ENCODE measurements around the gene ARL8B.
"Not testable (repeated sequence)": the region's sequence is repeated elsewhere in the genome, so short reads cannot be mapped to it uniquely, and the experiment has no call there.

The ARL8B gene

DNA sequence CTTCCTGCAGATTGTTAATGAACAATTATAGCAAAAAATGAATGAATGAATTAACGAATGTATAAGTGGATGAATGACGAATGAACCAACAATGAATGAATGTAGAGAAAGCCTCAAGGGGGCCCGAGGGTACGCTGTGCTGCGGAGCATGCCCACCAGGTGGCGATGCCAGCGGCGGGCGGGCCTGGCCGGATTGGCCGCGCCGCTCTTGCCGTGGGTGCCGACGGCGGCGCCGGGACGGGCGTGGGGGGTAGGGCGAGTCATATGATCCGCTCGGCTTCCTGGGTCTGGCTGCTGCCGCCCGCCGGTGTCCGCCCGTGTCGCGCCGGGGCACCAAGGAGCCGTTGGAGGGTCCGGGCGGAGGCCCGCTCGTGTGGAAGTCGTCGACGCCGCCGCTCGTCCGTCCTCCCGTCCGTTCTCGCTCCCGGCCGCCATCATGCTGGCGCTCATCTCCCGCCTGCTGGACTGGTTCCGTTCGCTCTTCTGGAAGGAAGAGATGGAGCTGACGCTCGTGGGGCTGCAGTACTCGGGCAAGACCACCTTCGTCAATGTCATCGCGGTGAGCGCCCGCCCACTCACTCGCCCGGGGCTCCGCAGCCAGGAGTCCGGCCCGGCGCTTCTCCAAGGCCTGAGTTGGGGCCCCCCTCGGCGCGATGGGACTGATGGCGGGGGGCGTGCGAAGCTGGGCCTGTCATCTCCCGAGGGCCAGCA lies at the start of gene ARL8B:
ARL8B (plus strand) TSS at position 263 of the 711 bp plus-strand sequence; CDS start at position 437, 174 bp downstream.
- DNase-seq = peak; percentile 68 to 80

DNA sequence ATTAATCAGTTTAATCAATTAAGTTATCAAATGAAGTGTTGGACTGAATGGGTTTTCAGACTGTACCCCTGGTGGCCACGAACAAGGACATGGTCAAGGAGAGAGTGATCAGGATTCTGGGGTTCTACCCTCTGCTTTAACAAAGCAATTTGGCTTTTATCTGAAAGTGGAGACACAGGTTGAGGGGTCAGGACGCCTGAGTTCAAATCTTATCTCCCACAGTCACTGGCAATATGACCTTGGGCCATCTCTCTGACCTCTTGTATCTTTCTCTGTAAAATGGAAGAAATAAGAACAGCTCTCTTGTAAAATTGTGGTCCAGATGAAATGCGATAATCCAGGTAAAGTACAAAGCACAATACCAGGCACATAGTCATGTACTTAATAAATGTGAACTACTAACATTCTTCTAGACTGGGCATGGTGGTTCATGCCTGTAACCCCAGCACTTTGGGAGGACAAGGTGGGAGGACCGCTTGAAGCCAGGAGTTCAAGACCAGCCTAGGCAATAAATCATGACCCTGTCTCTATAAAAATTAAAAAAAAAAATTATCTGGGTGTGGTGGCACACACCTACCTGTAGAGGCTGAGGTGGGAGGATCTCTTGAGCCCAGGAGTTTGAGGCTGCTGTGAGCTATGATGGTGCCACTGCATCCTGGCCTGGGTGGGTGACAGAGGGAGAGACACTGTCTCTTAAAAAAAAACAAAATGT lies 48.6 kb upstream of the ARL8B start:
- DNase-seq = no peak

DNA sequence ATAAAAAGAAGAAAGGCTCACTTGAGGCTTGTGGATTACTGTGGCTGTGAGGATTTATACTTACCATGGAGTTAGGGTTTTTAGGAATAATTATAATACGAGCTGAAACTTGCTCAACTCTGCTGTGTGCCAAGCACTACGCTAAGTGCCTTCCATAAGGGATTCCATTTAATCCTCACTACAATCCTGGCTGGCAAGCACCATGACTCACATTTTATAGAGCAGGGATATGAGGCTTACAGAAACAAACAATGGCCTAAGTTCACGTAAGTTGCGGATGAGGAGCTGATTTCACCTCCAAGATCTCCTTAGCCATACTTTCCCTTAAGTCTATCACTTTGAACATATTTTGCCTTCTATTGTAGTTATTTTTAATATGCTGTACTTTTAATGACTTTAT lies 43.9 kb upstream of the ARL8B start:
- no peak for DNase-seq

DNA sequence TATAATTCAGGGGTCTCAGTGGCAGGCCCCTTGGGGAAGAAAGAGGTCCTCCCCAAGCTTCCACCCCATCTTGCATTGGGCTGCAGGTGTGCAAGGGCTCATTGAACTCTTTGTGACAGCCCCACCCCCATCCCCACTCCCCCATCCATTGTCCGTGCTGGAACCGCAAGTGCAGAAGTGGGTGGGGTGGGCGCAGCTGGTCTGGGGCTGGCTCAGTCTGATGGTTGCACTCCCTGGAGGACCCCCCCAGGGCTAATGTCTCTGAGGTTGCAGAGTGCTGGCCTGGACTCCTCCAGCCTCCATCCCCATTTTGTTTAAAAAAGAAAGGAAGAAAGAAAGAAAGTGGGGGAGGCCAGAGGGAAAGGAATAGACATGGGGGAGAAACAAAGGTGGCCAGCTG lies 42.3 kb upstream of the ARL8B start:
- no peak for DNase-seq

GRCh38 chr3:5080779-5081550 lies 41.1 kb upstream of the ARL8B start:
- no peak for DNase-seq

DNA sequence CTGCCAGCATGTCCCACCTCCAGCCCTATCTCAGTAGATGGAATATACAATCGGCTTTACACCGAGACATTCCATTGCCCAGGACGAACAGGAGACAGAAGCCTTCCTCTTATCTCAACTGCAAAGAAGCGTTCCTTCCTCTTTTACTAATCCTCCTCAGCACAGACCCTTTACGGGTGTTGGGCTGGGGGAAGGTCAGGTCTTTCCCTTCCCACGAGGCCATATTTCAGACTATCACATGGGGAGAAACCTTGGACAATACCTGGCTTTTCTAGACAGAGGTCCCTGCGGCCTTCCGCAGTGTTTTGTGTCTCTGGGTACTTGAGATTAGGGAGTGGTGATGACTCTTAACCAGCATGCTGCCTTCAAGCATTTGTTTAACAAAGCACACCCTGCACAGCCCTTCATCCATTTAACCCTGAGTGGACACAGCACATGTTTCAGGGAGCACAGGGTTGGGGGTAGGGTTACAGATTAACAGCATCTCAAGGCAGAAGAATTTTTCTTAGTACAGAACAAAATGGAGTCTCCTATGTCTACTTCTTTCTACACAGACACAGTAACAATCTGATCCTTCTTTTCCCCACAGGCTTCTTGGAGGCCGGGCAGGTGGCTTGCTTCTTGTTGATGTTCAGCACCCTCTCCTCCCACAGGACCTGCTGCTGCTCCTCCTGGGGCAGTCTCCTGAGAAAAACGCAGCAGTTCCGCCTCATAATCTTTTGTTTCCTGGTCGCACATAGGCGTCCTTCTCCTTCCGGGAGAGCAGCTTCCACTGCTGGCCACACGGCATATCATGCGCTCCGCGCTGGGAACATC lies 39.9 kb upstream of the ARL8B start:
- not testable (repeated sequence) for DNase-seq

GRCh38 chr3:5082789-5083115 lies 39.3 kb upstream of the ARL8B start:
- DNase-seq = no peak

GRCh38 chr3:5084224-5084623 lies 37.9 kb upstream of the ARL8B start:
- no peak for DNase-seq

GRCh38 chr3:5086708-5087107 lies 35.4 kb upstream of the ARL8B start:
- no peak for DNase-seq

GRCh38 chr3:5087209-5087608 lies 34.9 kb upstream of the ARL8B start:
- no peak for DNase-seq

- no peak for DNase-seq
Observed at GRCh38 chr3:5090197-5090596, 31.9 kb upstream of the ARL8B start.

GRCh38 chr3:5092018-5092417 lies 30.1 kb upstream of the ARL8B start:
- DNase-seq = no peak

GRCh38 chr3:5093731-5094130 lies 28.4 kb upstream of the ARL8B start:
- DNase-seq = no peak

GRCh38 chr3:5095886-5096285 lies 26.2 kb upstream of the ARL8B start:
- DNase-seq = no peak

DNA sequence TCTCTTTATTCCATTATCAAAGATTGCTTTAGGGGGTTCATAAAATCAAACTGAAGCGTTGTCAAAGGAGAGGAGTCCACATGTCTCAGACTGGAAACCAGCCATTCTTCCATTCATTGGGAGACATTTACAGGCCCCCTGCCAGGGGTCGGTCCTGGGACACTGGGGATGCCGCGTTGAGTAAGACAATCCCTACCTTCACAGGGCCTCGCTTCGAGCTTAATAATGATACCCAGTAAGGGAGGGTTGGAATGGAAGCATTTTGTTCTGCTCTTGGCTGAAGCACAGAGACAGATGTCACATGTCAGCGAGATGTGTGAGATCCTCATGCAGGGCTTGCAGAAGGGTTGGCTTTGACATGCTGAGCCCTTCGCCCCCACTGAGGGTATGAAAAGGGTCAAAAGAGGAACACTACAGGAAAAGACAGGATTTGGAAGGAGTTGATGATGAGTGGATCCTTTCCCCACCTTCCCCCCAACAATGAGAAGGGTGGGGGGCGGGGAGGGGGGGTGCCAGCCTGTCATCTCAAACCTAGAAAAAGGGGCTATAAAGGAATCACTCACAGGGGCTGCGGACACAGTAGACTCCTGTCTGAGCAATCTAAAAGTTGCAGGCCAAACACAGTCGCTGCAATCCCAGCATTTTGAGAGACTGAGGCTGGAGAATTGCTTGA lies 25.6 kb upstream of the ARL8B start:
- DNase-seq = no peak

DNA sequence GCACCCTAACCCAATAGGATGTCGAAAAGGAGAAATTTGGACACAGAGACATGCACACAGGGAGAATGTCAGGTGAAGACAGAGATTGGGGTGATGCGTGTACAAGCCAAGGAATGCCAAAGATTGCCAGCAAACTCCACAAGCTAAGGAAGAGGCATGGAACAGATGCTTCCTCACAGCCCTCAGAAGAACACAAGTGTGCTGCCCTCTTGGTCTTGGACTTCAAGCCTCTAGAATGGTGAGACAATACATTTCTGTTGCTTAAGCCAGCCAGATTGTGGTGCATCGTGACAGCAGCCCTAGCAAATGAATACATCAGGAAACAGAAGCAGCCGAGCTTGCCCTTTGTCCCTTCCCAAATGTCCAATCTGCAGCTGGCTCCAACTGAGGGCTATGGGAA lies 23.7 kb upstream of the ARL8B start:
- DNase-seq = no peak

DNA sequence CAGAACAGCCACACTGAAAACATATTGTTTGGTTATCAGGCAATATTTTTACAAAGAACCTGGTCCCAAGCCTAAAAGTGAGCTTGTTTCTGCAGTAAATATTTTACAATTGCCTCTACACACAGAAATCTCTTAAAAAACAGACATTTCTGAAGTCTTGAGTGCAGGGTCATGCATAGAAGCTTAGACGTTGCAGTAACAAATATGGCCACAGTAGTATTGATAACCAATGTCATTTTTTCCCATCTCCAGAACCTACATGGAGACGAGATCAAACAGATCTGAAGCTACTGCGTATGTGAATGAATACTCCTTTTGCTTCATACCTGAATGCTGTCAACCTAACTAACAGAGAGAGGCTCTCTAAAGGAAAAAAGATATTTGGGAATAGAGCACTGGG lies 19.6 kb upstream of the ARL8B start:
- DNase-seq = no peak

DNA sequence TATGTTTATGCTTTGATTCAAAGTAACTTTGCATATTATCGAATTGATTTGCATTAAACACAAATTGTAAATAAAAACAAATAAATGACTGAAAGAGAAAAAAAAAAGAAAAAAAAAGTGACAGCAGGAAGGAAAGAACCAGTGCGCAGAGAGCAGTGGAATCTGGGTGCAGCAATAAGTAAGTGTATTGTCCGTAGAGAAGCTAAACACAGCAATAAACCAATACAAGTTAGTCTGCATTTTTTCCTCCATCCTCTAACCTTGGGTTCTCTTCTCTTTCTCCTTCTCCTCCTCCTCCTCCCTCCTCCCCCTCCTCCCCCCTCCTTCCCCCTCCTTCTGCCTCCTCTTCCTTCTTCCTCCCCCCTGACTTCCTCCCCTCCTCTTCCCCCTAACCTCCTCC lies 18.3 kb upstream of the ARL8B start:
- DNase-seq = no peak

GRCh38 chr3:5105050-5105449 lies 17.0 kb upstream of the ARL8B start:
- no peak for DNase-seq

GRCh38 chr3:5106371-5106770 lies 15.7 kb upstream of the ARL8B start:
- DNase-seq = not testable (repeated sequence)

- not testable (repeated sequence) for DNase-seq
Observed at GRCh38 chr3:5106933-5107334, 15.2 kb upstream of the ARL8B start.

DNA sequence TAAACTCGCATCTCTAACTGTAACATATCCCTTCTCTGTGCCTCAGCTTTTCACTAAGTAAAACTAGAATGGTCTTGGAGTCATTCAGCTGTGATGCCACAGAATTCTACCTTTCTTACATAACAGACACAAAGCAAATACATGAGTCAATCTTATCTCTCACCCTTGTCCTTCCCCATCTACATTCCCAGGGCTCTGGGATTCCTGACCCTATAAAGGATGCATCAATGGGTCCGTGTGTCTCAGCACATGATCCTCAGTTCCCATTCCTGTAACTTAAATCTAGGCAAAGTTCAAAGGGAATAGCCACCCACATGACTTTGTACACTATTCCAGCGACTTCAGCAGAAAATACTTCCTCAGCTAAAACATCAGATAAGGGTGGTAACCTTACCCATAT lies 11.8 kb upstream of the ARL8B start:
- no peak for DNase-seq

DNA sequence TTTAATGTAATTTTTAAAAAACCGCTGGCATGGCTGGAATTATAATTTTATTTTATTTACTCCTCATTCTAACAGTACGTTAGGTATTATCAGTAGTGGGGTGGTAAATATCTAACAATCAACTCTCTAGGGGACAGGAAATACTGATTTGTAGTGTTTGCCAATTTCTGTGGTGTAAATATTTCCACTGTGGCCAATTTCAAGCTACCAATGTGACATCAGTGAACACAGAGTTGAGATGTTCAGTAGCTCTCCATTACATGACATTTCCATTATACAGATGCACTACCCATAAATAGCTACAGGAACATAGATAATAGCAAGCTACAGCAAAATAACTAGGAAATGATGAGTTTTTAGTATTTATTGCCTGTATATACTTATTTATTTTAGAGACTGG lies 10.0 kb upstream of the ARL8B start:
- no peak for DNase-seq
